ENCODE measurements around the gene FAM156A. TPM values are rescaled to one million over a fixed set of nuclear protein-coding genes. Genes with fewer than 3 reads are reported as not detected.

The FAM156A gene
- total and polyA plus RNA-seq, 2 experiments from 2014 or later: 5.2 to 16.3 TPM

GRCh38 chrX:52934704-52935469, 23.4 kb downstream of the FAM156A start:
- H3K4me1 Mint-ChIP-seq: no peaks in the 10 kb centered on the region
- Histone ChIP-seq H2AFZ (no peak overlapping the region), H3K9me2 (ENCODE audit: insufficient read depth) (no peaks in the 10 kb centered on the region), H3K27ac (ENCODE audit: low read depth) (peak overlapping the region; percentile 99), H3K4me3 (peak overlapping the region; percentile 79), H3K36me3 (ENCODE audit: insufficient read depth) (no peaks in the 10 kb centered on the region), H3K79me2 (replicated peaks; ENCODE audit: insufficient read depth) (no peaks in the 10 kb centered on the region), H3K4me2 (peak overlapping the region; percentile 79), H3K4me1 (ENCODE audit: insufficient read depth) (no peaks in the 10 kb centered on the region), H4K20me1 (replicated peaks; ENCODE audit: insufficient read depth) (no peaks in the 10 kb centered on the region), H3K27me3 (ENCODE audit: insufficient read depth) (no peaks in the 10 kb centered on the region), H3F3A (replicated peaks; ENCODE audit: low read depth) (no peaks in the 10 kb centered on the region)
- peaks cover 10% of the 10 kb centered on the region for H3K27me3 Mint-ChIP-seq (ENCODE audit: insufficient read depth, low read depth, poor library complexity)
- H3K36me3 Mint-ChIP-seq (ENCODE audit: low read depth): no peaks in the 10 kb centered on the region
- DNase-seq (ENCODE audit: low spot score): peak; percentile 91
- ATAC-seq: peak; percentile 91
- peak overlapping the region; percentile 99 for H3K27ac Mint-ChIP-seq
- peak overlapping the region; percentile 90 for H3K4me3 Mint-ChIP-seq
- H3K9me3 Mint-ChIP-seq: peaks cover 3% of the 10 kb centered on the region; the same call in 1 of the 3 replicates
- TF ChIP-seq NANOG (IDR thresholded peaks at IDR 0.05; ENCODE audit: borderline replicate concordance): no peak
- peak; percentile 67 to 75 for TF ChIP-seq CTCF (conservative IDR thresholded peaks at IDR 0.05; ENCODE audit: low read depth in 2 of 2)
- peak; percentile 15; the same call in 1 of the 2 replicates for TF ChIP-seq ETS1 (IDR thresholded peaks at IDR 0.05)
- TF ChIP-seq JUNB (IDR thresholded peaks at IDR 0.05; ENCODE audit: unreplicated experiment): no peak
- no peak for TF ChIP-seq STAT1 (IDR thresholded peaks at IDR 0.05; ENCODE audit: unreplicated experiment)
- peak; percentile 74 for TF ChIP-seq CREB1 (CRISPR knock-in tag; IDR thresholded peaks at IDR 0.05; ENCODE audit: low read depth)
- TF ChIP-seq POLR2AphosphoS5 (IDR thresholded peaks at IDR 0.05; ENCODE audit: low read depth): peak; percentile 73

GRCh38 chrX:52933976-52934703, 24.2 kb downstream of the FAM156A start:
- no peaks in the 10 kb centered on the region for H3K36me3 ChIP-seq (ENCODE audit: insufficient read depth)
- no peaks in the 10 kb centered on the region for H3K36me3 Mint-ChIP-seq (ENCODE audit: low read depth)
- H3K4me3 ChIP-seq: peak overlapping the region; percentile 79
- peaks cover 3% of the 10 kb centered on the region; the same call in 1 of the 3 replicates for H3K9me3 Mint-ChIP-seq
- DNase-seq (ENCODE audit: low spot score): no peak
- H3K4me2 ChIP-seq: peak overlapping the region; percentile 79
- H3K27me3 Mint-ChIP-seq (ENCODE audit: insufficient read depth, low read depth, poor library complexity): peaks cover 10% of the 10 kb centered on the region
- H3K4me1 ChIP-seq (ENCODE audit: insufficient read depth): no peaks in the 10 kb centered on the region
- peak overlapping the region; percentile 99 for H3K27ac Mint-ChIP-seq
- H3K4me1 Mint-ChIP-seq: no peaks in the 10 kb centered on the region
- no peaks in the 10 kb centered on the region for H4K20me1 ChIP-seq (replicated peaks; ENCODE audit: insufficient read depth)
- no peaks in the 10 kb centered on the region for H3F3A ChIP-seq (replicated peaks; ENCODE audit: low read depth)
- peak overlapping the region; percentile 85 for H2AFZ ChIP-seq
- no peak; the same call in 2 of the 3 replicates for ATAC-seq
- no peaks in the 10 kb centered on the region for H3K9me2 ChIP-seq (ENCODE audit: insufficient read depth)
- peak overlapping the region; percentile 90 for H3K4me3 Mint-ChIP-seq
- H3K27me3 ChIP-seq (ENCODE audit: insufficient read depth): no peaks in the 10 kb centered on the region
- TF ChIP-seq POLR2AphosphoS5 (IDR thresholded peaks at IDR 0.05; ENCODE audit: low read depth) (0 out of 2 replicates have a peak, but pooled peaks have one; percentile 7), REST (IDR thresholded peaks at IDR 0.05; ENCODE audit: unreplicated experiment) (no peak)
- no peaks in the 10 kb centered on the region for H3K79me2 ChIP-seq (replicated peaks; ENCODE audit: insufficient read depth)
- peak overlapping the region; percentile 91 for H3K27ac ChIP-seq (ENCODE audit: low read depth)

Data from GM23338 (cell line).